Fibroblast of lung (primary cell): Measurements from ENCODE around the gene UCHL1.

Source experiments
- CTCF ChIP-seq, 2 donors: IDR thresholded peaks in 1 of 2; conservative IDR thresholded peaks in 1 of 2; 1 replicate in 1 of 2; 2 replicates in 1 of 2; pipeline ENCODE4 v1.5.1; 2011 to 2012; ENCODE audit warnings: low read length in 2 of 2, control low read depth in 1 of 2, inconsistent platforms in 1 of 2, low read depth in 1 of 2, mild to moderate bottlenecking in 1 of 2
- EZH2 ChIP-seq: IDR thresholded peaks from 2 replicates; pipeline ENCODE4 v1.5.1; 2012; ENCODE audit warnings: low read length, control low read depth, mild to moderate bottlenecking; ENCODE audit errors: missing control alignments

- TF ChIP-seq CTCF (conservative IDR thresholded peaks at IDR 0.05 in 1 of 2, IDR thresholded peaks at IDR 0.05 in 1 of 2; ENCODE audit: low read depth in 1 of 2, low read length in 2 of 2) (no peak), EZH2 (no peak)
Measured at GRCh38 chr4:41290479-41290878, 33.8 kb downstream of the UCHL1 start.
